K562 (cell line): Measurements from ENCODE around the gene SOS2. TPM values are rescaled to one million over a fixed set of nuclear protein-coding genes. Genes with fewer than 3 reads are reported as not detected.

Experiments used
- ATAC-seq: fragments of 200-7000 bp; cut with Tn5 transposase; 3 replicates; pipeline ENCODE4 v1.9.1; 2020; ENCODE audit warnings: moderate library complexity
- BruUV-seq: library from RNA; stranded (reverse); fragments of 400-500 nt; replicated peaks from 2 replicates; lab custom pipeline; 2021; lab: Mats Ljungman, UMichigan
- CTCF ChIA-PET: fragments of 300-600 bp; formaldehyde crosslinking; extraction: SDS; loops from one replicate; lab custom pipeline; 2021; ENCODE audit warnings: low intra/inter-chr PET ratio; lab: Yijun Ruan, JAX
- POLR2A ChIA-PET: fragments of 300-600, 350-650 bp; sonication (Branson Sonifier 250); formaldehyde crosslinking; extraction: SDS; loops from one replicate; lab custom pipeline; 2021; ENCODE audit warnings: antibody characterized with exemption, inconsistent platforms; lab: Yijun Ruan, JAX
- DNase-seq, 4 experiments: peaks; one replicate each; pipeline versions ENCODE4 v3.0.0 to v3.0.0-alpha.2; 2011 to 2018; ENCODE audit warnings: low spot score in 3 of 4, mixed read lengths in 3 of 4; ENCODE audit errors: extremely low read depth in 1 of 4
- FAIRE-seq: peaks from 2 replicates; lab custom pipeline; 2011; peaks lifted over from hg19 to GRCh38; lab: Jason Lieb, UNC
- H2AFZ ChIP-seq: 2 replicates; pipeline ENCODE4 v1.6.0; 2011; ENCODE audit warnings: low read depth, low read length, control low read depth, inconsistent platforms
- H3K27ac ChIP-seq: fragments of 200-600 bp; 3 replicates; pipeline ENCODE4 v1.8.0; 2011; ENCODE audit warnings: low read depth, mild to moderate bottlenecking, control low read depth, inconsistent platforms, low read length, moderate library complexity, mixed read lengths; ENCODE audit errors: extremely low read depth
- H3K27me3 ChIP-seq, 2 experiments: fragments of 300-600 bp in 1 of 2; 2 replicates in 1 of 2; 3 replicates in 1 of 2; pipeline versions ENCODE4 v1.6.0 to v1.8.0; 2011; ENCODE audit warnings: inconsistent platforms in 2 of 2, low read length in 2 of 2, mild to moderate bottlenecking in 1 of 2, mixed read lengths in 1 of 2, moderate library complexity in 1 of 2; ENCODE audit not compliant: control insufficient read depth in 2 of 2, insufficient read depth in 2 of 2
- H3K36me3 ChIP-seq: fragments of 300-600 bp; 3 replicates; pipeline ENCODE4 v1.8.0; 2011; ENCODE audit warnings: mild to moderate bottlenecking, low read length, inconsistent platforms; ENCODE audit not compliant: control insufficient read depth, insufficient read depth
- H3K4me1 ChIP-seq, 2 experiments: fragments of 200-600 bp in 1 of 2; replicated peaks in 1 of 2; 2 replicates in 1 of 2; 3 replicates in 1 of 2; pipeline versions ENCODE4 v1.5.1 to v1.8.0; 2011; ENCODE audit warnings: inconsistent platforms in 2 of 2, low read length in 2 of 2, mild to moderate bottlenecking in 1 of 2, mixed read lengths in 1 of 2, moderate library complexity in 1 of 2; ENCODE audit not compliant: control insufficient read depth in 2 of 2, insufficient read depth in 2 of 2
- H3K4me2 ChIP-seq: 2 replicates; pipeline ENCODE4 v1.6.1; 2011; ENCODE audit warnings: low read length, control low read depth, inconsistent platforms, mixed read lengths; ENCODE audit not compliant: insufficient read depth
- H3K4me3 ChIP-seq: fragments of 200-600 bp; sonication (generic), shearing (Covaris generic); 2 replicates; pipeline ENCODE4 v1.5.1; 2016; ENCODE audit warnings: control low read depth, inconsistent platforms
- H3K79me2 ChIP-seq: fragments of 200-600 bp; 3 replicates; pipeline ENCODE4 v1.8.0; 2011; ENCODE audit warnings: low read length, inconsistent platforms; ENCODE audit not compliant: control insufficient read depth, insufficient read depth
- H3K9ac ChIP-seq, 2 experiments: 2 replicates each; pipeline versions ENCODE4 v1.6.0 to v1.6.1; 2011; ENCODE audit warnings: low read depth in 2 of 2, low read length in 2 of 2, control low read depth in 1 of 2, inconsistent platforms in 1 of 2, mild to moderate bottlenecking in 1 of 2, mixed read lengths in 1 of 2; ENCODE audit not compliant: insufficient read depth in 1 of 2
- H3K9me1 ChIP-seq: one replicate; pipeline ENCODE4 v1.6.0; 2011; ENCODE audit warnings: inconsistent platforms, mild to moderate bottlenecking, low read length, moderate library complexity; ENCODE audit not compliant: control insufficient read depth, insufficient read depth
- H3K9me3 ChIP-seq: replicated peaks from 2 replicates; pipeline ENCODE4 v1.5.1; 2011; ENCODE audit warnings: low read depth, low read length, inconsistent platforms; ENCODE audit not compliant: control insufficient read depth, insufficient read depth
- H4K20me1 ChIP-seq: replicated peaks from 2 replicates; pipeline ENCODE4 v1.6.1; 2011; ENCODE audit warnings: low read length, inconsistent platforms, mixed read lengths; ENCODE audit not compliant: control insufficient read depth, insufficient read depth
- IRF1 ChIP-seq: sonication (generic); formaldehyde crosslinking; IDR thresholded peaks from 2 replicates; pipeline ENCODE4 v1.8.0; 2022; ENCODE audit warnings: missing genetic modification reagents, mild to moderate bottlenecking, borderline replicate concordance
- KLF10 ChIP-seq: fragments of 250-450 bp; sonication (Bioruptor Pico); IDR thresholded peaks from 2 replicates; pipeline ENCODE4 v1.6.1; 2021; ENCODE audit warnings: matching md5 sums
- ZBTB33 ChIP-seq: sonication (generic); formaldehyde crosslinking; IDR thresholded peaks from 2 replicates; pipeline ENCODE4 v1.8.1; 2023; ENCODE audit warnings: mild to moderate bottlenecking, missing genetic modification reagents
- WGBS: fragments of 100-300 bp; shearing (Covaris generic); methylation state at CpG from one replicate; pipeline ENCODE4 v1.1.6; 2016; ENCODE audit warnings: low coverage, mixed read lengths; ENCODE audit not compliant: insufficient coverage; ENCODE audit errors: missing lambda C conversion rate; 5-methylcytosine and 5-hydroxymethylcytosine counted together
- in situ Hi-C: fragments of 300-500 bp; cut with MboI; formaldehyde crosslinking; loops from 4 replicates; pipeline ENCODE4 v1.15.0; 2018; ENCODE audit warnings: inconsistent platforms, mixed read lengths
- intact Hi-C: fragments of 100-400 bp; cut with micrococcal nuclease; formaldehyde crosslinking; loops from 2 replicates; pipeline ENCODE4 v1.14.2; 2022
- polyA plus RNA-seq, 8 experiments: library from polyadenylated mRNA; depleted of rRNA in 4 of 8; stranded (reverse) in 5 of 8; unstranded in 3 of 8; fragments of >200 nt; fragmentation: Nextera tagmentation in 2 of 8; fragmentation: Illumina TruSeq in 1 of 8; extraction: Ambion mirVana in 2 of 8; extraction: Trizol in 1 of 8; gene quantifications; 2 replicates each; pipeline versions ENCODE4 v1.2.1 to v1.2.3, GENCODE V29; 2011 to 2014; ENCODE audit warnings: inconsistent platforms in 1 of 8, missing spikeins in 1 of 8
- total RNA-seq, 7 experiments: library from RNA; depleted of rRNA in 6 of 7; stranded (reverse); fragments of >200 nt in 6 of 7; fragmentation: Illumina TruSeq in 2 of 7; extraction: Trizol in 2 of 7; gene quantifications; 2 replicates each; pipeline versions ENCODE4 v1.2.1 to v1.2.3, GENCODE V29; 2011 to 2021; ENCODE audit warnings: low replicate concordance in 1 of 7

Gene SOS2
- total and polyA plus RNA-seq, 9 of the 15 experiments (the other 6 are each of a cell fraction or from before 2014, with no cell fraction given) = 2.2 to 13.1 (median 10.5) TPM

DNA sequence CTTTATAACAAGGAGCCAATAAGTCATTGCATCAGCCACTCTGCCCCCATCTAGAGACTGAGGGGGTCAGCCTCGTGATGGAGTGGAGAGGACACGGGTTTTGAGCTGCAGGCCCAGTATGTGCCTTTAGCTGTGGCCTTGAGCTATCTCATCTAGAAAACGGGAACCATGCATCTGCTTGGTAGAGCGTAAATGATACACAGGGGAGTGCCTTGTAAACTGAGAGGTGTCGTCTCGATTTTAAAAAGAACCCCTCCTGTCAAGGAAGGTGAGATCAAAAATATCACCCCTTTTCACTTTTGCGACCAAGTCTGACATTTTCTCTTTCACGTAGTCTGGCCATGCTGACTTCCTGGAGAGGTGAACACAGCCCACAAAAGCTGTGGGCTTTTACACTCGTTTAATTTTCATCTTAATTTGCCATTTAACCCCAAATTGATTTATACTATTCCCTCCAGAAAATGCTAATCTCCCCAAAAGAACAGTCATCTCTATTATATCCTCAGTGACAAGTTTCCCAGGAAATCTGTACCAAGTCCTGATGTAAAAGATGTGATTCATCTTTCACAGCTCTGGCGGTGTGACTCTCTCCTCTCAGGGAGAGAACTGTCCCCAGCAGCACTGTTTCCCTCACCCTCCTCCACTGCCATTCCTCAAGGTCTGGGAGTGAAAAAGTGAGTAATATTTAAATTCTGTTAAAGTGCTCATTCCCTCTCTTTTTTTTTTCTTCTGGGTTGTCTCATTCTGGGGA is 145.6 kb downstream of the SOS2 start:
- in situ Hi-C loops = no loop called here
- Histone ChIP-seq H3K9me1 (no peaks in the 10 kb centered on the region), H3K79me2 (no peaks in the 10 kb centered on the region), H2AFZ (0 out of 2 replicates have a peak overlapping the region, but pooled peaks have one; percentile 16), H3K9me3 (no peaks in the 10 kb centered on the region), H3K27ac (no peak overlapping the region), H3K4me2 (no peak overlapping the region), H4K20me1 (no peaks in the 10 kb centered on the region), H3K27me3 (no peaks in the 10 kb centered on the region), H3K4me1 (peaks cover 0 to 21% of the 10 kb centered on the region in 2 experiments; a peak in 3 of 5 replicates), H3K9ac (no peak overlapping the region), H3K36me3 (no peaks in the 10 kb centered on the region), H3K4me3 (no peak overlapping the region)
- intact Hi-C loops = no loop called here
- no TSS peak for BruUV-seq
- no peak for DNase-seq
- no peak for FAIRE-seq
- 43% methylated on average over 9 of the region's 10 CpGs for whole genome bisulfite sequencing
- CTCF ChIA-PET = no interaction called here
- 0 out of 3 replicates have a peak, but pooled peaks have one; percentile 13 for ATAC-seq
- POLR2A ChIA-PET = interaction anchor here (0.6 to 1.0 kb wide), 3 partner anchors 22 to 223 kb away, joined by 3 to 4 read pairs (median 3); no protein-coding TSS in a partner anchor
- TF ChIP-seq IRF1 (CRISPR knock-in tag) = no peak
- TF ChIP-seq ZBTB33 (CRISPR knock-in tag) = no peak
- no peak for TF ChIP-seq KLF10 (CRISPR knock-in tag)
